ENCODE measurements around the gene COL18A1.
A peak's percentile ranks its signal among the peaks of the same experiment; 100 is the strongest.

The COL18A1 gene

DNA sequence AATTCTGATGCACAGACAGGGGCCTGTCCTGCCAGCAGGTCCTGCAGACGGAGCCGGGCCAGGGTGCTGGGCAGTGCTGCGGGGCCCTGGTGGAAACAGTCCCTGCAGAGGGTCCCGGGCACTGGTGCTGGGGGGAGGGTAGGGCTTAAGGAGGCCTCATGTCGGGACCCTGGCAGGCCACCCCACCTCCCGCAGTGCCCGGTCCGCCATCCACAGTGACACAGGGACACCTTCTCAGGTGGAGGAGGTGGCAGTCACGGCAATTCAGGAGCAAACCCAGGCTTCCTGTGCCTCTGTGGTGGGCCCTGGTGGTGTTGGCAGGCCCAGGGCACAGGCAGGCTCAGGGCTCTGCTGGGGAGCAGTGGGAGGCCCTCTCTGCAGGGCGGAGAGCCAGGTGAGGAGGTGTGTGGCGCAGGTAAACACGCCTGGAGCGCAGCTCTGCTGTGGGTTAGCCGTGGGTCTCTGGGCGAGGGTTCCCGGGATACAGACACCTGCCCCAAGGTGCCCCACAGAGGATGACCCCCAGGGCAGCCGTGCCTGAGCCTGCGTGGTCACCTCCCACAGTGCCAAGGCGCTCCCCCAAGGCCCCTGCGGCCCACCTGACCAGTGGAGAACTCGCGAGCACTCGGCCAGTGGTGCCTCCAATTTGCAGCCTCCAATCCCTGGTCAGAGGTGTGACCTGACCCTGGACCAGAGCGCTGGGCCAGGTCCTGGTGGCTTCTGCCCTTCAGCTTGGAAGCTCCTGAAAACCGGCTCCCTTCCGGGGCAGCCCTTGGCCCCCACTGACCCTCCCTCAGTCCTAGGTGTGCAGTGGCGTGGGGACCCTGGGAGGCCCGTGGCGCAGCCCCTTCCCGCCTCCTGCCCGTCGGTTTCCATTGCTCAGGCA lies 19.2 kb downstream of the COL18A1 start:
- peaks cover 9% of the 10 kb centered on the region for H3K36me3 ChIP-seq (ENCODE audit: control insufficient read depth, insufficient read depth, low read length)
- H3K9me3 ChIP-seq (ENCODE audit: control insufficient read depth, insufficient read depth, low read length), result no peaks in the 10 kb centered on the region
- peaks cover 16% of the 10 kb centered on the region for H3K4me1 ChIP-seq (ENCODE audit: control insufficient read depth, insufficient read depth, low read length)
- H3K4me3 ChIP-seq (ENCODE audit: low read depth, low read length), result no peak overlapping the region
- no peaks in the 10 kb centered on the region for H3K27me3 ChIP-seq (ENCODE audit: control insufficient read depth, insufficient read depth, low read length)
- H3K27ac ChIP-seq (ENCODE audit: low read depth, low read length), result no peak overlapping the region
- H3K9ac ChIP-seq (ENCODE audit: low read depth, low read length), result no peak overlapping the region

DNA sequence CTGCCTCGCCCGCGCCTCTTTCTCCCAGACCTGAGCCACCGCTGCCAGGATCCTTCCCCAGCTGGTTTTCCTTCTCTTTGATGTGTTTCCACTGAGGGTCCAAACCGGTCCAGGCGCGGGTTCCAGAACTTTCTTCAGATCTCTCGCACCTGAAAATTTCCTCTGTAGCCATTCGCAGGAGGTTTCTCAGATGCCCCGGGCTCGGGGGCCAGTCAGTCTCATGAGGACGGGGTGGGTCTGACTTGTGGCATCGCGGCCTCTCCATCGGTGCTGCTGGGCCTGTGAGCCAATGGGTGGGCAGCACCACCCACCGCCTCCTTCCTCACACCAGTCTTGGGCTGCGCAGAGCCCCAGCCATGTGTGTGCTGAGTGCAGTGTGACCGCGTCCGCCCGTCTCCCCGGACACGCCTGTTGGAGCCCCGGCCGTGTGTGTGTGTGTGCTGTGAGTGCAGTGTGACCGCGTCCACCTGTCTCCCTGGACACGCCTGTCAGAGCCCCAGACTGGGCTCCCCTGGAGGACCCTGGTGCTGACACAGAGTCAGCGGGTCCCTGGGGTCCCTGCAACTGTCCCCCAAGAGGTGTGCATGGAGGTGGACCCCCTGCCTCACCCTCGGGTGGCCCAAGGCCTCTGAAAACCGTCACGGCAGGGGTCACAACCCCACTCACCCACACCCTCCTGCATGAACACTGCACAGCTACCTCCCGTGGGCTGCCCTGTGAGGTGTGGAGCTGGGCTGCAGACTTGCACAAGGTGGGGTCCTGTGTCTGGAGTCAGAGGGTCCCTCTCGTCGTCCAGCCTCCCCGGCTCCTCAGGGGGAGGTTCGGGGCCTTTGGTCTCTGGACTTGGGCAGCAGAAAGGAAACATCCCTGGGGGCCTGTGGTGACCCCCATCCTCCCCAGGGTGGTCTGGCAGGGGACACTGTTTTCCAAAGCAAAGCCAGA lies 20.2 kb downstream of the COL18A1 start:
- Histone ChIP-seq H3K4me3 (ENCODE audit: low read depth, low read length) (no peak overlapping the region), H3K4me1 (ENCODE audit: control insufficient read depth, insufficient read depth, low read length) (peaks cover 25% of the 10 kb centered on the region), H3K9ac (ENCODE audit: low read depth, low read length) (no peak overlapping the region), H3K27me3 (ENCODE audit: control insufficient read depth, insufficient read depth, low read length) (no peaks in the 10 kb centered on the region), H3K36me3 (ENCODE audit: control insufficient read depth, insufficient read depth, low read length) (peaks cover 11% of the 10 kb centered on the region), H3K27ac (ENCODE audit: low read depth, low read length) (no peak overlapping the region), H3K9me3 (ENCODE audit: control insufficient read depth, insufficient read depth, low read length) (no peaks in the 10 kb centered on the region)

DNA sequence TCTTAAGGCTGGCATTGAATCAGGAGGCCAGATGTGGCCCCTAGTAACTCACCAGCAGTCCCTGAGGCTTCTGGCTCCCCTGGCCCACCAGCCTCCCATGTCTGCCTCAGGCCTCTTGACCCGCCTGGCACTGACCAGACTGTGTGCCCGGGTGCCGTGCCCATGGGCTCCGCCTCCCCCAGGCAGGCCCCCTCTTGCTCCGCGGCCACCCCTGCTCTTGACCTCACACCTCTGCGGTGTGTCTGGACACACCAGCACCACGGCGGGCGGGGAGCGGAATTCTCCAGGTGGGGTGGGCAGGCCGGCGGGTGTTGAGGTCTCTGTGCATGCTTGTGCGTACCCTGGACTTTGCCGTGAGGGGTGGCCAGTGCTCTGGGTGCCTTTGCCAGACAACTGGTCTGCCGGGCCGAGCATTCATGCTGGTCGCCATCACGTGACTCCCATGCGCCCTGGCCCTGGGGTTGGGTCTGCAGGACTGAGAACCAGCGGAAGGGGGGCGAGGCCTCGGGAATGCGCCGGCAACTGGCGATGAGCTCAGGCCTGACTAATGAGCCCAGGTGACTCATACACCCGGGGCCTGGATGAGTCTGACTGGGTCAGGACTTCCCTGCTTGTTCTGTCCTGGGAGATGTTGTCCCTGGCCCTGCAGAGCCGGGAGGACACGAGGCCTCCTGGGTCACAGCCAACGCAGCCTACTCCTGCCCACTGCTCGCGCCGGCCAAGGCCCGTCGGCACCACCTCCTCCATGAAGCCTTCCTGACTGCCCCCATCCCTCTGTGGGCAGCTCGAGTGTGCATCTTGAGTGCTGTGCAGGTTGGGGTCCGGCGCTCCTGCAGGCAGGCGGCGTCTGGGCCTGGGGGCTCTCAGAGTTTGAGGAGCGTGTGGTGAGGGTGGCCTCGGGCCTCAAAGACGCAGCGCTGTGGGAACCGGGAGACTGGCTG lies 22.6 kb downstream of the COL18A1 start:
- Histone ChIP-seq H3K36me3 (ENCODE audit: control insufficient read depth, insufficient read depth, low read length) (peaks cover 6% of the 10 kb centered on the region), H3K9ac (ENCODE audit: low read depth, low read length) (no peak overlapping the region), H3K27me3 (ENCODE audit: control insufficient read depth, insufficient read depth, low read length) (no peaks in the 10 kb centered on the region), H3K4me3 (ENCODE audit: low read depth, low read length) (no peak overlapping the region), H3K9me3 (ENCODE audit: control insufficient read depth, insufficient read depth, low read length) (no peaks in the 10 kb centered on the region), H3K4me1 (ENCODE audit: control insufficient read depth, insufficient read depth, low read length) (peaks cover 39% of the 10 kb centered on the region), H3K27ac (ENCODE audit: low read depth, low read length) (peak overlapping the region; percentile 77)

GRCh38 chr21:45428534-45428933 lies 23.6 kb downstream of the COL18A1 start:
- H3K4me1 ChIP-seq (ENCODE audit: control insufficient read depth, insufficient read depth, low read length), result peaks cover 49% of the 10 kb centered on the region
- peak overlapping the region; percentile 77 for H3K27ac ChIP-seq (ENCODE audit: low read depth, low read length)
- no peaks in the 10 kb centered on the region for H3K9me3 ChIP-seq (ENCODE audit: control insufficient read depth, insufficient read depth, low read length)
- no peaks in the 10 kb centered on the region for H3K27me3 ChIP-seq (ENCODE audit: control insufficient read depth, insufficient read depth, low read length)
- H3K9ac ChIP-seq (ENCODE audit: low read depth, low read length), result no peak overlapping the region
- no peak overlapping the region for H3K4me3 ChIP-seq (ENCODE audit: low read depth, low read length)
- H3K36me3 ChIP-seq (ENCODE audit: control insufficient read depth, insufficient read depth, low read length), result peaks cover 6% of the 10 kb centered on the region

DNA sequence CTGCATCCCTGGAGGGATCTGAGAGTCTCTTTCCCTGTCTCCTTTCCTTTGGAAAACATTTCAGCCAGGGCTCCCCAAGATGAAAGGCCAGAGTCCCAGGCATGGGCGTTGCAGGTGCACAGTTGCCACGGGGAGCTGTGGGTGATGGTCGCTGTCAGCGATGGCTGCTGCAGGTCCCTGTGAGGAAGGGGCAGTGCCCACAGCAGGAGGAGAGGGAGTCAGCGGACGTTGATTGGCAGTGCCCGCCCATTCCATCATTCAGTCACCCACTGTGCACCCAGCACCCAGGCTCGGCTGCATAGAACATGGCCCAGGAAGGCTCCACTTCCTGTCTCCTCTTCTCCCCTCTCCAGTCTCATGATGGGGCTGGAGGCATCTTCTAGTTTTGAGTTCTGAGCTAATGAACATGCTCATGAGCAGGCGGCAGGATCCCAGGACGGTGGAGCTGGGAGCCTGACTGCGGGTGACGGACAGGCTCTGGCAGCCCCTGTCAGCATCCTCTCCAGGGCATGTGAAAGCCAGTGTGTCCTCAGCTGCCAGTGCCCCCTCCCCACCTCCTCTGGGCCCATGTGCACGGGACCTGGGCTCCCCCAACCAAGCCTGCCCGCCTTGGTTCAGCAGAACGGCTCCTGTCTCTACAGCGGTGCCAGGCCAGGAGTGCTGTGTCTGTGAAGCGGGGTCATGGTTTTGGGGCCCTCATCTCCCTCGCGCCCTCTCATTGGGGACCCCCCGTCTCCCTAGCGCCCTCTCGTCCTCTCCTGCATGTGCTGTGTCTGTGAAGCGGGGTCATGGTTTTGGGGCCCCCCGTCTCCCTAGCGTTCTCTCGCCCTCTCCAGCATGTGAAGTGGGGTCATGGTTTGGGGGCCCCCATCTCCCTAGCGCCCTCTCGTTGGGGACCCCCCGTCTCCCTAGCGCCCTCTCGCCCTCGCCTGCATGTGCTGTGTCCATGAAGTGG lies 24.5 kb downstream of the COL18A1 start:
- peaks cover 57% of the 10 kb centered on the region for H3K4me1 ChIP-seq (ENCODE audit: control insufficient read depth, insufficient read depth, low read length)
- H3K36me3 ChIP-seq (ENCODE audit: control insufficient read depth, insufficient read depth, low read length), result peaks cover 6% of the 10 kb centered on the region
- no peak overlapping the region for H3K4me3 ChIP-seq (ENCODE audit: low read depth, low read length)
- H3K9me3 ChIP-seq (ENCODE audit: control insufficient read depth, insufficient read depth, low read length), result no peaks in the 10 kb centered on the region
- peak overlapping the region; percentile 97 for H3K27ac ChIP-seq (ENCODE audit: low read depth, low read length)
- H3K9ac ChIP-seq (ENCODE audit: low read depth, low read length), result no peak overlapping the region
- H3K27me3 ChIP-seq (ENCODE audit: control insufficient read depth, insufficient read depth, low read length), result no peaks in the 10 kb centered on the region

- Histone ChIP-seq H3K36me3 (ENCODE audit: control insufficient read depth, insufficient read depth, low read length) (peaks cover 6% of the 10 kb centered on the region), H3K27ac (ENCODE audit: low read depth, low read length) (peak overlapping the region; percentile 97), H3K27me3 (ENCODE audit: control insufficient read depth, insufficient read depth, low read length) (no peaks in the 10 kb centered on the region), H3K4me3 (ENCODE audit: low read depth, low read length) (0 out of 2 replicates have a peak overlapping the region, but pooled peaks have one; percentile 19), H3K9me3 (ENCODE audit: control insufficient read depth, insufficient read depth, low read length) (no peaks in the 10 kb centered on the region), H3K9ac (ENCODE audit: low read depth, low read length) (0 out of 2 replicates have a peak overlapping the region, but pooled peaks have one; percentile 58), H3K4me1 (ENCODE audit: control insufficient read depth, insufficient read depth, low read length) (peaks cover 57% of the 10 kb centered on the region)
These were observed 25.8 kb downstream of the COL18A1 start for GRCh38 chr21:45430521-45431501.

DNA sequence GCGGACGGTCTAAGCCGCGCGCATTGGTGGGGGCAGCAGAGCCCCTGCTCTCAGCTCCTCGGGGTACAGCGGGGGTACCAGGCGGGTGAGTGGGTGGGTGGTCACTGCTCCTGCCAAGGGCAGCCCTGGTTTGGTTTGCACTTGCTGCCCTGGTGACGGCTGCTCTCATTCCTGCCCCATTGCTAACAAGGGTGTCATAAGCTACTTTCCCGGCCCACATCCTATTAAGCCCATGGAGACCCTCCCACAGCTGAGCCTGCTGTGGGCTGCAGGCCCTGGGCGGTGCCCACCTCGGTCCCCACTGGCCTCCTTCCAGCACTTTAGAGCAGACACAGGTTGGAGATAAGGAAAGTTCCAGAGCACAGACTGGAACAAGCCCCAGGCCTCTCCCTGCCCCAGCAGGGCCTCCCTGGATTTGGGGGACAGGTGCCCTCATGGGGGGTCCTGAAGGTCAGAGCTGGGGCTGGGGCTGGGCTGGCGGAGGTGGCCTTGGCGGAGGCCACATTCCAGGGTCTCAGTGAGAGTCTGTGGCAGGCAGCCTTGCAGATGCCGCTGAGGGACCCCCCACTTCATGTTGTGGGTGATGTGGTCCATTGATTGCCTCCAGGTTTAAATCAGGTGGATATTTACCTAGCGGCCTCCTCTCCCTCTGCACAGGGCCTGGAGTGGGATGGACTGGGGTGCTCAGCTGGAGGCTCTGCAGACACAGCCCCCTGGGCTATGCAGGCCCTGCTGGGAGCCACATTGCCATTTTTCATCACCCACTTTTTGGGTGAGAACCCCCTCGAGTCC lies 27.0 kb downstream of the COL18A1 start:
- H3K27me3 ChIP-seq (ENCODE audit: control insufficient read depth, insufficient read depth, low read length), result no peaks in the 10 kb centered on the region
- H3K9me3 ChIP-seq (ENCODE audit: control insufficient read depth, insufficient read depth, low read length), result no peaks in the 10 kb centered on the region
- H3K36me3 ChIP-seq (ENCODE audit: control insufficient read depth, insufficient read depth, low read length), result peaks cover 7% of the 10 kb centered on the region
- H3K9ac ChIP-seq (ENCODE audit: low read depth, low read length), result no peak overlapping the region
- H3K27ac ChIP-seq (ENCODE audit: low read depth, low read length), result peak overlapping the region; percentile 17
- peaks cover 52% of the 10 kb centered on the region for H3K4me1 ChIP-seq (ENCODE audit: control insufficient read depth, insufficient read depth, low read length)
- no peak overlapping the region for H3K4me3 ChIP-seq (ENCODE audit: low read depth, low read length)

- Histone ChIP-seq H3K9ac (ENCODE audit: low read depth, low read length) (no peak overlapping the region), H3K9me3 (ENCODE audit: control insufficient read depth, insufficient read depth, low read length) (no peaks in the 10 kb centered on the region), H3K27ac (ENCODE audit: low read depth, low read length) (peak overlapping the region; percentile 17), H3K4me1 (ENCODE audit: control insufficient read depth, insufficient read depth, low read length) (peaks cover 46% of the 10 kb centered on the region), H3K36me3 (ENCODE audit: control insufficient read depth, insufficient read depth, low read length) (peaks cover 9% of the 10 kb centered on the region), H3K27me3 (ENCODE audit: control insufficient read depth, insufficient read depth, low read length) (no peaks in the 10 kb centered on the region), H3K4me3 (ENCODE audit: low read depth, low read length) (no peak overlapping the region)
These were observed 27.8 kb downstream of the COL18A1 start for GRCh38 chr21:45432575-45433255.
